ENCODE measurements around the gene CCDC28B. TPM values are rescaled to one million over a fixed set of nuclear protein-coding genes. Genes with fewer than 3 reads are reported as not detected.

Gene CCDC28B
- total RNA-seq, 4 donors from 2014 or later: 2.7 to 12.0 (median 6.2) TPM

GRCh38 chr1:32197837-32198236 lies 2.6 kb upstream of the CCDC28B start:
- no peak for DNase-seq (ENCODE audit: low spot score in 2 of 2)
- Histone ChIP-seq H3K4me1 (peaks cover 0 to 30% (median 14%) of the 10 kb centered on the region in 4 donors), H3K9me3 (no peaks in the 10 kb centered on the region), H3K36me3 (peaks cover 5 to 53% (median 20%) of the 10 kb centered on the region in 3 donors), H3K27ac (peak overlapping the region in 1 of 4 donors; percentile 14), H3K27me3 (no peaks in the 10 kb centered on the region), H3K4me3 (no peak overlapping the region)
- TF ChIP-seq EP300 (IDR thresholded peaks at IDR 0.05) (no peak), CTCF (IDR thresholded peaks at IDR 0.05) (no peak), POLR2A (IDR thresholded peaks at IDR 0.05) (no peak)
- WGBS, 2 donors: 44 to 54% methylated on average over 6 of the region's 6 CpGs

GRCh38 chr1:32198237-32199042 lies 2.0 kb upstream of the CCDC28B start:
- Histone ChIP-seq H3K9me3 (no peaks in the 10 kb centered on the region), H3K4me3 (no peak overlapping the region), H3K36me3 (peaks cover 3 to 47% (median 15%) of the 10 kb centered on the region in 3 donors), H3K27me3 (no peaks in the 10 kb centered on the region), H3K4me1 (peaks cover 0 to 30% (median 14%) of the 10 kb centered on the region in 4 donors), H3K27ac (peak overlapping the region in 1 of 4 donors; percentile 87)
- DNase-seq (ENCODE audit: low spot score in 2 of 2): no peak
- no peak for TF ChIP-seq CTCF (IDR thresholded peaks at IDR 0.05)
- TF ChIP-seq EP300 (IDR thresholded peaks at IDR 0.05): no peak
- no peak for TF ChIP-seq POLR2A (IDR thresholded peaks at IDR 0.05)
- WGBS, 2 donors: 79 to 82% methylated on average over 3 of the region's 3 CpGs

- no peaks in the 10 kb centered on the region for H3K27me3 ChIP-seq
- no peak for DNase-seq (ENCODE audit: low spot score in 2 of 2)
- peaks cover 0 to 30% (median 14%) of the 10 kb centered on the region in 4 donors for H3K4me1 ChIP-seq
- H3K9me3 ChIP-seq: no peaks in the 10 kb centered on the region
- H3K36me3 ChIP-seq: peaks cover 3 to 40% (median 9%) of the 10 kb centered on the region in 3 donors
- H3K4me3 ChIP-seq: no peak overlapping the region
- TF ChIP-seq POLR2A (IDR thresholded peaks at IDR 0.05) (no peak), CTCF (IDR thresholded peaks at IDR 0.05) (no peak), EP300 (IDR thresholded peaks at IDR 0.05) (no peak)
- peak overlapping the region in 3 of 4 donors; percentile 70 to 95 (median 87) for H3K27ac ChIP-seq
- 59 to 64% methylated on average over 3 to 4 of the region's 4 CpGs for WGBS, 2 donors
These were observed 1.2 kb upstream of the CCDC28B start for GRCh38 chr1:32199043-32199716.

- peak in 1 of 2 donors; percentile 29 for DNase-seq (ENCODE audit: low spot score in 2 of 2)
- Histone ChIP-seq H3K9me3 (no peaks in the 10 kb centered on the region), H3K27ac (peak overlapping the region in 3 of 4 donors; percentile 70 to 95 (median 87)), H3K36me3 (peaks cover 3 to 35% (median 7%) of the 10 kb centered on the region in 3 donors), H3K4me3 (peak overlapping the region in 1 of 4 donors; percentile 67), H3K27me3 (no peaks in the 10 kb centered on the region), H3K4me1 (peaks cover 0 to 33% (median 15%) of the 10 kb centered on the region in 4 donors)
- WGBS, 2 donors: 17 to 48% methylated on average over 4 to 6 of the region's 6 CpGs
- TF ChIP-seq POLR2A (IDR thresholded peaks at IDR 0.05): no peak
- TF ChIP-seq CTCF (IDR thresholded peaks at IDR 0.05): no peak
- no peak for TF ChIP-seq EP300 (IDR thresholded peaks at IDR 0.05)
These were observed 700 bp upstream of the CCDC28B start for GRCh38 chr1:32199717-32200072.

Data from tibial nerve (tissue), 4 donors.